T1000 (cell line): ENCODE results near the gene KLF9.
"Not testable (repeated sequence)": the region's sequence is repeated elsewhere in the genome, so short reads cannot be mapped to it uniquely, and the experiment has no call there.

ENCODE experiments used
- DNase-seq: peaks from one replicate; lab custom pipeline; 2025; ENCODE audit warnings: mixed read lengths; lab: John Stamatoyannopoulos, UW

The KLF9 gene

GRCh38 chr9:70403618-70404025 lies 10.8 kb downstream of the KLF9 start:
- DNase-seq, result no peak

- no peak for DNase-seq
Observed at GRCh38 chr9:70403166-70403565, 11.3 kb downstream of the KLF9 start.

- no peak for DNase-seq
Observed at GRCh38 chr9:70402213-70402612, 12.2 kb downstream of the KLF9 start.

GRCh38 chr9:70401241-70401640 lies 13.2 kb downstream of the KLF9 start:
- not testable (repeated sequence) for DNase-seq

GRCh38 chr9:70400107-70400892 lies 14.2 kb downstream of the KLF9 start:
- no peak for DNase-seq

- no peak for DNase-seq
Observed at GRCh38 chr9:70399141-70399540, 15.3 kb downstream of the KLF9 start.

- no peak for DNase-seq
Observed at GRCh38 chr9:70398145-70398556, 16.3 kb downstream of the KLF9 start.

GRCh38 chr9:70395652-70396051 lies 18.8 kb downstream of the KLF9 start:
- no peak for DNase-seq

- DNase-seq, result no peak
Observed at GRCh38 chr9:70392850-70393249, 21.6 kb downstream of the KLF9 start.

- no peak for DNase-seq
Observed at GRCh38 chr9:70392189-70392588, 22.3 kb downstream of the KLF9 start.

- no peak for DNase-seq
Observed at GRCh38 chr9:70390933-70391341, 23.5 kb downstream of the KLF9 start.

- no peak for DNase-seq
Observed at GRCh38 chr9:70389621-70390266, 24.7 kb downstream of the KLF9 start.

- no peak for DNase-seq
Observed at GRCh38 chr9:70389188-70389587, 25.3 kb downstream of the KLF9 start.

GRCh38 chr9:70387663-70388062 lies 26.8 kb downstream of the KLF9 start:
- DNase-seq, result no peak

GRCh38 chr9:70385426-70385825 lies 29.0 kb downstream of the KLF9 start:
- DNase-seq, result no peak

GRCh38 chr9:70382709-70383605 lies 31.5 kb downstream of the KLF9 start:
- no peak for DNase-seq

GRCh38 chr9:70382046-70382708 lies 32.3 kb downstream of the KLF9 start:
- DNase-seq, result no peak

- DNase-seq, result no peak
Observed at GRCh38 chr9:70374962-70375618, 39.4 kb downstream of the KLF9 start.

GRCh38 chr9:70367305-70367930 lies 47.0 kb downstream of the KLF9 start:
- no peak for DNase-seq

GRCh38 chr9:70363760-70364159 lies 50.7 kb downstream of the KLF9 start:
- DNase-seq, result no peak

GRCh38 chr9:70362952-70363351 lies 51.5 kb downstream of the KLF9 start:
- DNase-seq, result peak; percentile 12
